ENCODE data around the gene RALGAPA2.

DNA sequence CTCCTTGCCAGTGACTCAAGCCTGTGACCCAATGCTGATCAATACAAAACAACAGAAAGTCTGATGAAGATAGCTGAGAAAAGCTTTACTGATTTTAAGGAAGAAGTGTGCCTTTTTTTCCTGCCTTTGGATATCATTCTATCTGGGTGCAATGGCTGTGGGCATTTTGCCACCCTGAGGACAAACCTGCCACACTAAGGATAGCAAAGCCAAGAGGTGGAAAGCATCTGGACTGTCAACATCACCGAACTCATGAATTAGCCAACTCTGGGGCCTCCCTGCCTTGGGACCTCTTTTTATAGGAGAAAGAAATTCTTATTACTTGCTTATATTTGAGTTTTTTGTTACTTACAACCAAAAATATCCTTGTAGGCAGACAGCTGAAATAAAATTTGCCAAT lies 19.9 kb downstream of the RALGAPA2 start:
- no peak for TF ChIP-seq POLR2AphosphoS5 (IDR thresholded peaks at IDR 0.05)
- TF ChIP-seq, protein P1, sequence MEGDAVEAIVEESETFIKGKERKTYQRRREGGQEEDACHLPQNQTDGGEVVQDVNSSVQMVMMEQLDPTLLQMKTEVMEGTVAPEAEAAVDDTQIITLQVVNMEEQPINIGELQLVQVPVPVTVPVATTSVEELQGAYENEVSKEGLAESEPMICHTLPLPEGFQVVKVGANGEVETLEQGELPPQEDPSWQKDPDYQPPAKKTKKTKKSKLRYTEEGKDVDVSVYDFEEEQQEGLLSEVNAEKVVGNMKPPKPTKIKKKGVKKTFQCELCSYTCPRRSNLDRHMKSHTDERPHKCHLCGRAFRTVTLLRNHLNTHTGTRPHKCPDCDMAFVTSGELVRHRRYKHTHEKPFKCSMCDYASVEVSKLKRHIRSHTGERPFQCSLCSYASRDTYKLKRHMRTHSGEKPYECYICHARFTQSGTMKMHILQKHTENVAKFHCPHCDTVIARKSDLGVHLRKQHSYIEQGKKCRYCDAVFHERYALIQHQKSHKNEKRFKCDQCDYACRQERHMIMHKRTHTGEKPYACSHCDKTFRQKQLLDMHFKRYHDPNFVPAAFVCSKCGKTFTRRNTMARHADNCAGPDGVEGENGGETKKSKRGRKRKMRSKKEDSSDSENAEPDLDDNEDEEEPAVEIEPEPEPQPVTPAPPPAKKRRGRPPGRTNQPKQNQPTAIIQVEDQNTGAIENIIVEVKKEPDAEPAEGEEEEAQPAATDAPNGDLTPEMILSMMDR (IDR thresholded peaks at IDR 0.05): no peak

Measured in esophagus muscularis mucosa (tissue), 3 donors.